IMR-90 (cell line): ENCODE data around the gene CYP2W1. TPM values are rescaled to one million over a fixed set of nuclear protein-coding genes. Genes with fewer than 3 reads are reported as not detected.

Source experiments
- ATAC-seq: fragments of 200-7000 bp; cut with Tn5 transposase; 2 replicates; pipeline ENCODE4 v1.9.1; 2020; ENCODE audit warnings: low read depth, mild to moderate bottlenecking, moderate library complexity
- BruUV-seq: library from RNA; stranded (reverse); fragments of 400-500 nt; replicated peaks from 2 replicates; lab custom pipeline; 2021; lab: Mats Ljungman, UMichigan
- CTCF ChIA-PET: fragments of 300-600 bp; formaldehyde crosslinking; extraction: SDS; loops from one replicate; lab custom pipeline; 2021; ENCODE audit warnings: antibody characterized with exemption; lab: Yijun Ruan, JAX
- POLR2A ChIA-PET: fragments of 300-600 bp; sonication (Branson Sonifier 250); formaldehyde crosslinking; loops from one replicate; lab custom pipeline; 2022; ENCODE audit warnings: antibody characterized with exemption; ENCODE audit not compliant: unreplicated experiment; lab: Charles Lee
- DNase-seq: peaks from one replicate; pipeline ENCODE4 v3.0.0; 2013
- H2AFZ ChIP-seq: replicated peaks from 2 replicates; pipeline ENCODE3; 2013; ENCODE audit warnings: low read length, mild to moderate bottlenecking; ENCODE audit not compliant: poor library complexity
- H2AK5ac ChIP-seq: 2 replicates; pipeline ENCODE4 v1.6.1; 2013; ENCODE audit warnings: low read depth, low read length, inconsistent platforms
- H2AK9ac ChIP-seq: replicated peaks from 2 replicates; pipeline ENCODE3; 2013; ENCODE audit warnings: mild to moderate bottlenecking, low read depth, low read length, moderate library complexity; ENCODE audit not compliant: poor library complexity
- H2BK120ac ChIP-seq: 2 replicates; pipeline ENCODE4 v1.6.1; 2013; ENCODE audit warnings: low read depth, low read length, inconsistent platforms
- H2BK15ac ChIP-seq: 3 replicates; pipeline ENCODE4 v1.6.1; 2013; ENCODE audit warnings: low read depth, low read length, inconsistent platforms
- H2BK20ac ChIP-seq: 2 replicates; pipeline ENCODE4 v1.6.1; 2013; ENCODE audit warnings: low read depth, mild to moderate bottlenecking, inconsistent platforms, low read length, moderate library complexity
- H2BK5ac ChIP-seq: 2 replicates; pipeline ENCODE4 v1.6.1; 2013; ENCODE audit warnings: mild to moderate bottlenecking, low read depth, low read length, inconsistent platforms; ENCODE audit not compliant: poor library complexity, severe bottlenecking
- H3K14ac ChIP-seq: replicated peaks from 2 replicates; pipeline ENCODE4 v1.6.1; 2013; ENCODE audit warnings: low read depth, low read length, inconsistent platforms
- H3K18ac ChIP-seq: 2 replicates; pipeline ENCODE4 v1.6.1; 2013; ENCODE audit warnings: low read depth, low read length, control low read depth
- H3K23ac ChIP-seq: 2 replicates; pipeline ENCODE4 v1.6.1; 2013; ENCODE audit warnings: low read depth, low read length, inconsistent platforms
- H3K27ac ChIP-seq: 2 replicates; pipeline ENCODE4 v1.5.1; 2013; ENCODE audit warnings: mild to moderate bottlenecking, control low read depth, low read length; ENCODE audit not compliant: insufficient read depth
- H3K27me3 ChIP-seq: 2 replicates; pipeline ENCODE4 v1.6.1; 2013; ENCODE audit warnings: low read length; ENCODE audit not compliant: control insufficient read depth, insufficient read depth
- H3K36me3 ChIP-seq: 2 replicates; pipeline ENCODE4 v1.6.1; 2013; ENCODE audit warnings: low read length, mixed read lengths; ENCODE audit not compliant: control insufficient read depth, insufficient read depth
- H3K4ac ChIP-seq: 2 replicates; pipeline ENCODE4 v1.6.1; 2013; ENCODE audit warnings: low read depth, low read length, inconsistent platforms
- H3K4me1 ChIP-seq: 2 replicates; pipeline ENCODE4 v1.6.1; 2013; ENCODE audit warnings: low read length, mixed read lengths; ENCODE audit not compliant: control insufficient read depth, insufficient read depth
- H3K4me2 ChIP-seq: 2 replicates; pipeline ENCODE4 v1.6.1; 2013; ENCODE audit warnings: low read depth, mild to moderate bottlenecking, control low read depth, low read length, moderate library complexity
- H3K4me3 ChIP-seq: 2 replicates; pipeline ENCODE4 v1.5.1; 2013; ENCODE audit warnings: low read depth, mild to moderate bottlenecking, control low read depth, low read length, moderate library complexity; ENCODE audit not compliant: insufficient read depth
- H3K56ac ChIP-seq: 2 replicates; pipeline ENCODE4 v1.6.1; 2013; ENCODE audit warnings: low read length, inconsistent platforms; ENCODE audit not compliant: insufficient read depth; ENCODE audit errors: extremely low read depth
- H3K79me1 ChIP-seq, 2 experiments: 2 replicates each; pipeline ENCODE4 v1.6.1; 2013; ENCODE audit warnings: low read length in 2 of 2, inconsistent platforms in 1 of 2, low read depth in 1 of 2
- H3K9ac ChIP-seq: 2 replicates; pipeline ENCODE4 v1.6.1; 2013; ENCODE audit warnings: low read depth, low read length, control low read depth
- H3K9me1 ChIP-seq: 2 replicates; pipeline ENCODE4 v1.6.1; 2013; ENCODE audit warnings: low read length, inconsistent platforms; ENCODE audit not compliant: insufficient read depth
- H3K9me3 ChIP-seq: 2 replicates; pipeline ENCODE4 v1.6.1; 2013; ENCODE audit warnings: low read length; ENCODE audit not compliant: control insufficient read depth, insufficient read depth
- H4K20me1 ChIP-seq: 2 replicates; pipeline ENCODE4 v1.6.1; 2013; ENCODE audit warnings: low read length, inconsistent platforms; ENCODE audit not compliant: insufficient read depth
- H4K5ac ChIP-seq: 2 replicates; pipeline ENCODE4 v1.6.1; 2013; ENCODE audit warnings: mild to moderate bottlenecking, low read depth, low read length, control low read depth
- H4K8ac ChIP-seq, 2 experiments: 2 replicates each; pipeline ENCODE4 v1.6.1; 2013; ENCODE audit warnings: low read depth in 2 of 2, low read length in 2 of 2, control low read depth in 1 of 2, inconsistent platforms in 1 of 2
- H4K91ac ChIP-seq: 2 replicates; pipeline ENCODE4 v1.6.1; 2013; ENCODE audit warnings: low read depth, low read length, inconsistent platforms; ENCODE audit not compliant: insufficient read depth
- BHLHE40 ChIP-seq: fragments of 150-350 bp; IDR thresholded peaks from 2 replicates; pipeline ENCODE4 v1.6.1; 2016; ENCODE audit warnings: mild to moderate bottlenecking, low read depth, low read length
- CEBPB ChIP-seq: IDR thresholded peaks from 2 replicates; pipeline ENCODE4 v1.6.1; 2012; ENCODE audit warnings: low read depth, low read length, improper control_type of control experiment
- CHD1 ChIP-seq: IDR thresholded peaks from 2 replicates; pipeline ENCODE4 v1.6.1; 2012; ENCODE audit warnings: low read depth, low read length, improper control_type of control experiment
- FOS ChIP-seq: fragments of 150-350 bp; IDR thresholded peaks from 2 replicates; pipeline ENCODE4 v1.6.1; 2016; ENCODE audit warnings: low read depth, low read length
- MAZ ChIP-seq: IDR thresholded peaks from 2 replicates; pipeline ENCODE4 v1.6.1; 2012; ENCODE audit warnings: low read depth, mild to moderate bottlenecking, low read length, improper control_type of control experiment, moderate library complexity, borderline replicate concordance
- MXI1 ChIP-seq: IDR thresholded peaks from 2 replicates; pipeline ENCODE4 v1.6.1; 2012; ENCODE audit warnings: low read depth, mild to moderate bottlenecking, low read length, moderate library complexity, borderline replicate concordance
- POLR2A ChIP-seq: IDR thresholded peaks from 2 replicates; pipeline ENCODE4 v1.6.1; 2012; ENCODE audit warnings: mild to moderate bottlenecking, low read depth, low read length
- RCOR1 ChIP-seq: IDR thresholded peaks from 2 replicates; pipeline ENCODE4 v1.6.1; 2012; ENCODE audit warnings: mild to moderate bottlenecking, low read length, improper control_type of control experiment; ENCODE audit not compliant: insufficient replicate concordance
- USF2 ChIP-seq: fragments of 150-350 bp; IDR thresholded peaks from 2 replicates; pipeline ENCODE4 v1.6.1; 2017; ENCODE audit warnings: mild to moderate bottlenecking, antibody characterized with exemption, low read length, low read depth
- WGBS, 2 experiments: methylation state at CpG; one replicate each; pipeline versions ENCODE4 v1.1.5 to v1.1.7; 2013; ENCODE audit warnings: missing lambda C conversion rate in 2 of 2; ENCODE audit not compliant: insufficient read length in 1 of 2; ENCODE audit errors: extremely low coverage in 2 of 2; 5-methylcytosine and 5-hydroxymethylcytosine counted together
- dilution Hi-C: fragments of 300-500 bp; cut with HindIII; formaldehyde crosslinking; loops from one replicate; pipeline ENCODE4 v1.14.3; 2018; ENCODE audit warnings: low sequenced_read_pairs; ENCODE audit not compliant: unreplicated experiment
- in situ Hi-C: fragments of 300-500 bp; cut with MboI; formaldehyde crosslinking; loops from 3 replicates; pipeline ENCODE4 v1.14.3; 2019; ENCODE audit warnings: low sequenced_read_pairs, inconsistent platforms, mixed read lengths
- intact Hi-C: fragments of 100-400 bp; cut with micrococcal nuclease; formaldehyde crosslinking; loops from 2 replicates; pipeline ENCODE4 v1.10.0; 2022
- polyA plus RNA-seq, 3 experiments: library from polyadenylated mRNA; depleted of rRNA; stranded (reverse); fragments of >200 nt; gene quantifications; 2 replicates each; pipeline ENCODE4 v1.2.3, GENCODE V29; 2012; ENCODE audit warnings: low replicate concordance in 1 of 3
- total RNA-seq: library from RNA; depleted of rRNA; stranded (reverse); fragments of >200 nt; gene quantifications from 2 replicates; pipeline ENCODE4 v1.2.3, GENCODE V29; 2012

The CYP2W1 gene
- total and polyA plus RNA-seq, 2 of the 4 experiments (the other 2 are of a cell fraction), result not detected

- Histone ChIP-seq H2BK20ac (peak overlapping the region; percentile 61; the same call in 1 of the 2 replicates), H3K9ac (peak overlapping the region; percentile 66), H2AK9ac (peak overlapping the region; percentile 98), H3K27me3 (no peaks in the 10 kb centered on the region), H4K20me1 (peaks cover 34% of the 10 kb centered on the region), H3K9me1 (no peaks in the 10 kb centered on the region), H3K56ac (no peak overlapping the region), H3K9me3 (no peaks in the 10 kb centered on the region), H4K91ac (peak overlapping the region; percentile 71), H3K4ac (peak overlapping the region; percentile 83), H3K4me2 (peak overlapping the region; percentile 67), H4K8ac (peak overlapping the region; percentile 50 to 85), H3K14ac (peak overlapping the region; percentile 75), H4K5ac (peak overlapping the region; percentile 59), H3K27ac (peak overlapping the region; percentile 85), H2AK5ac (peak overlapping the region; percentile 88), H3K18ac (peak overlapping the region; percentile 5; the same call in 1 of the 2 replicates), H3K4me3 (no peak overlapping the region), H3K4me1 (peaks cover 9% of the 10 kb centered on the region; the same call in 1 of the 2 replicates), H2AFZ (peak overlapping the region; percentile 82), H3K79me1 (peaks cover 7 to 50% of the 10 kb centered on the region in 2 experiments), H2BK5ac (peak overlapping the region; percentile 85), H2BK15ac (no peak overlapping the region; the same call in 2 of the 3 replicates), H3K36me3 (peaks cover 14% of the 10 kb centered on the region; the same call in 1 of the 2 replicates), H3K23ac (no peak overlapping the region), H2BK120ac (peak overlapping the region; percentile 53)
- WGBS, 2 experiments, result 84% methylated on average over 6 of the region's 18 CpGs; no CpG with 5 or more reads in 1 of the 2 experiments
- TF ChIP-seq MXI1, result peak; percentile 93
- peak; percentile 81 for TF ChIP-seq USF2
- peak; percentile 88 for TF ChIP-seq FOS
- TF ChIP-seq RCOR1, result no peak
- peak; percentile 13; the same call in 1 of the 2 replicates for TF ChIP-seq POLR2A
- TF ChIP-seq CHD1, result no peak
- TF ChIP-seq BHLHE40, result peak; percentile 37; the same call in 1 of the 2 replicates
- TF ChIP-seq CEBPB, result 0 out of 2 replicates have a peak, but pooled peaks have one; percentile 7
- TF ChIP-seq MAZ, result peak; percentile 50; the same call in 1 of the 2 replicates
- BruUV-seq, result no TSS peak
- ChIA-PET POLR2A (no interaction called here), CTCF (no interaction called here)
- intact Hi-C loops (no loop called here), dilution Hi-C loops (no loop called here), in situ Hi-C loops (no loop called here)
- ATAC-seq (peak; percentile 87), DNase-seq (peak; percentile 95)
Measured at GRCh38 chr7:1028775-1029636, 46.0 kb downstream of the CYP2W1 start.
